GM19351 (cell line): ENCODE results near the gene JTB.

Experiments used
- ATAC-seq: cut with Tn5 transposase; IDR thresholded peaks from one replicate; pipeline ENCODE4 v1.9.1; 2021; ENCODE audit warnings: mild to moderate bottlenecking, moderate library complexity; ENCODE audit not compliant: unreplicated experiment

Gene JTB

GRCh38 chr1:153956997-153957715, 20.3 kb downstream of the JTB start:
- ATAC-seq = no peak

GRCh38 chr1:153954826-153955225, 22.6 kb downstream of the JTB start:
- no peak for ATAC-seq

- no peak for ATAC-seq
These were observed 23.6 kb downstream of the JTB start for GRCh38 chr1:153953859-153954365.

GRCh38 chr1:153951801-153952200, 25.7 kb downstream of the JTB start:
- ATAC-seq = no peak

- no peak for ATAC-seq
These were observed 26.3 kb downstream of the JTB start for GRCh38 chr1:153951183-153951582.

GRCh38 chr1:153946622-153947241, 30.7 kb downstream of the JTB start, which contains the start of gene DENND4B:
Gene DENND4B (minus strand): TSS chr1:153946718. CDS start chr1:153944374, 2,344 bp downstream.
- peak; percentile 59 for ATAC-seq

- peak; percentile 68 for ATAC-seq
These were observed 31.5 kb downstream of the JTB start for GRCh38 chr1:153945795-153946621.

GRCh38 chr1:153945131-153945794, 32.2 kb downstream of the JTB start:
- ATAC-seq = no peak

- no peak for ATAC-seq
These were observed 32.7 kb downstream of the JTB start for GRCh38 chr1:153944827-153945117.

GRCh38 chr1:153944005-153944826, 33.3 kb downstream of the JTB start:
- no peak for ATAC-seq

- no peak for ATAC-seq
These were observed 34.5 kb downstream of the JTB start for GRCh38 chr1:153942766-153943549.

- ATAC-seq = no peak
These were observed 35.4 kb downstream of the JTB start for GRCh38 chr1:153941826-153942725.

- ATAC-seq = no peak
These were observed 36.7 kb downstream of the JTB start for GRCh38 chr1:153940756-153941155.

- no peak for ATAC-seq
These were observed 38.0 kb downstream of the JTB start for GRCh38 chr1:153939476-153939875.

- ATAC-seq = no peak
These were observed 38.5 kb downstream of the JTB start for GRCh38 chr1:153938996-153939395.

- no peak for ATAC-seq
These were observed 40.1 kb downstream of the JTB start for GRCh38 chr1:153937331-153937730.

- ATAC-seq = no peak
These were observed 41.3 kb downstream of the JTB start for GRCh38 chr1:153936011-153936802.

GRCh38 chr1:153934746-153935145, 42.7 kb downstream of the JTB start:
- ATAC-seq = no peak
